Calu3 (cell line): Measurements from ENCODE around the gene UTS2R. TPM values are rescaled to one million over a fixed set of nuclear protein-coding genes. Genes with fewer than 3 reads are reported as not detected.

ENCODE experiments used
- BruUV-seq: library from RNA; stranded (reverse); fragments of 400-500 nt; replicated peaks from 2 replicates; lab custom pipeline; 2021; lab: Mats Ljungman, UMichigan
- CTCF ChIA-PET: fragments of 300-600 bp; sonication (Branson Sonifier 250); formaldehyde crosslinking; loops from one replicate; lab custom pipeline; 2022; ENCODE audit warnings: antibody characterized with exemption; lab: Charles Lee
- DNase-seq: peaks from one replicate; pipeline ENCODE4 v3.0.0; 2022
- H3K27ac Mint-ChIP-seq: one replicate; pipeline ENCODE4 v1.8.0; 2022; ENCODE audit warnings: mixed read lengths; ENCODE audit not compliant: unreplicated experiment
- H3K27me3 Mint-ChIP-seq: one replicate; pipeline ENCODE4 v1.8.0; 2022; ENCODE audit warnings: mixed read lengths; ENCODE audit not compliant: unreplicated experiment
- H3K36me3 Mint-ChIP-seq: one replicate; pipeline ENCODE4 v1.8.0; 2022; ENCODE audit warnings: mild to moderate bottlenecking, moderate library complexity, mixed read lengths; ENCODE audit not compliant: insufficient read depth, unreplicated experiment
- H3K4me1 Mint-ChIP-seq: one replicate; pipeline ENCODE4 v1.8.0; 2022; ENCODE audit warnings: mild to moderate bottlenecking, low read depth, mixed read lengths; ENCODE audit not compliant: unreplicated experiment
- H3K4me3 Mint-ChIP-seq: one replicate; pipeline ENCODE4 v1.8.0; 2022; ENCODE audit warnings: mild to moderate bottlenecking, low read depth, moderate library complexity, mixed read lengths; ENCODE audit not compliant: unreplicated experiment
- H3K9me3 Mint-ChIP-seq: one replicate; pipeline ENCODE4 v1.8.0; 2022; ENCODE audit warnings: low read depth, mixed read lengths; ENCODE audit not compliant: unreplicated experiment
- intact Hi-C: fragments of 100-400 bp; cut with micrococcal nuclease; formaldehyde crosslinking; loops from one replicate; pipeline ENCODE4 v1.10.0; 2022; ENCODE audit not compliant: unreplicated experiment
- total RNA-seq: library from RNA; stranded (reverse); gene quantifications from 2 replicates; pipeline ENCODE4 v1.2.3, GENCODE V29; 2022
- TF ChIP-seq, protein P1 (sequence below): fragments of 200-600 bp; IDR thresholded peaks from one replicate; pipeline ENCODE4 v1.8.0; 2022; ENCODE audit warnings: antibody characterized with exemption; ENCODE audit not compliant: unreplicated experiment

The UTS2R gene
- total RNA-seq, 1 experiment from 2014 or later = not detected

DNA sequence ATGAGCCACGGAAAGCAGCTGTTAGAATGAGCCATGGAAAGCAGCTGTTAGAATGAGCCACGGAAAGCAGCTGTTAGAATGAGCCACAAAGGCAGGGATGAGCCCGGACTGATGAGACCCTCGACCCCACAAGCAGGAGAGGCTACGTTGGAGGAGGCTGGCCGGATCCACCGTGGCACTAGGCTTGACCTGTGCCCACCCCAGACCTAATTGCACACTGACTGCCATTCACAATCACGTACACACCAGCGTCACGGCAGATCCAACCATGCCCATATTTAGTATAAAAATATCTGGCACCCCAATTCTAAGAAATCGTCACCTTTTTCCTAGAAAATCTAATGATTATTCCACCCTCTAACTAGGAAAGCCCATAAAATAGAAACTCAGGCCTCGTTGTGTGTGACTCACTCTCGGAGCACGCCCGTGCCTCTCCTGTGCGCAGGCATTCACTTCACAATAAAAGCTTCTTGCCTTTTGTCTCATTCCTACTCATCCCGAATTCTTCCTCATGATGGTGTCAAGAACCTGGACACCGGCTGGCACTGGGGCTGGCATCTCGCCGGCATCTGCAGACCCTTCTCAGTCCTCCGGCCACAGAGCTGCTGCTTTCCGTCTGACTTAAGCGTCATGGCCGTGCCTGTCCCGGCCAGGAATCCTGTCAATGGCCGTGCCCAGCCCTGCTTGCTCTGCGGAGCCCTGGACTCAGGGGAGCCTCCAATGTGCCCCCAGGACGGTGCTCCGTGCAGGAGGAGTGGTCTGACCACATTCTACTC lies 32.5 kb upstream of the UTS2R start:
- CTCF ChIA-PET = interaction anchor here (1.0 to 1.1 kb wide), 2 partner anchors 10 to 97 kb away, joined by 3 read pairs; no protein-coding TSS in a partner anchor
- TF ChIP-seq, protein P1, sequence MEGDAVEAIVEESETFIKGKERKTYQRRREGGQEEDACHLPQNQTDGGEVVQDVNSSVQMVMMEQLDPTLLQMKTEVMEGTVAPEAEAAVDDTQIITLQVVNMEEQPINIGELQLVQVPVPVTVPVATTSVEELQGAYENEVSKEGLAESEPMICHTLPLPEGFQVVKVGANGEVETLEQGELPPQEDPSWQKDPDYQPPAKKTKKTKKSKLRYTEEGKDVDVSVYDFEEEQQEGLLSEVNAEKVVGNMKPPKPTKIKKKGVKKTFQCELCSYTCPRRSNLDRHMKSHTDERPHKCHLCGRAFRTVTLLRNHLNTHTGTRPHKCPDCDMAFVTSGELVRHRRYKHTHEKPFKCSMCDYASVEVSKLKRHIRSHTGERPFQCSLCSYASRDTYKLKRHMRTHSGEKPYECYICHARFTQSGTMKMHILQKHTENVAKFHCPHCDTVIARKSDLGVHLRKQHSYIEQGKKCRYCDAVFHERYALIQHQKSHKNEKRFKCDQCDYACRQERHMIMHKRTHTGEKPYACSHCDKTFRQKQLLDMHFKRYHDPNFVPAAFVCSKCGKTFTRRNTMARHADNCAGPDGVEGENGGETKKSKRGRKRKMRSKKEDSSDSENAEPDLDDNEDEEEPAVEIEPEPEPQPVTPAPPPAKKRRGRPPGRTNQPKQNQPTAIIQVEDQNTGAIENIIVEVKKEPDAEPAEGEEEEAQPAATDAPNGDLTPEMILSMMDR = no peak
- peaks cover 10% of the 10 kb centered on the region for H3K36me3 Mint-ChIP-seq
- H3K4me1 Mint-ChIP-seq = peaks cover 34% of the 10 kb centered on the region
- peak overlapping the region; percentile 85 for H3K27ac Mint-ChIP-seq
- peak; percentile 62 for DNase-seq
- no peaks in the 10 kb centered on the region for H3K27me3 Mint-ChIP-seq
- no peaks in the 10 kb centered on the region for H3K9me3 Mint-ChIP-seq
- H3K4me3 Mint-ChIP-seq = peak overlapping the region; percentile 64
- TSS peak; percentile 69 for BruUV-seq
- intact Hi-C loops = loop anchor here (5.0 kb wide), 1 partner anchor 42 kb away; no protein-coding TSS in a partner anchor

DNA sequence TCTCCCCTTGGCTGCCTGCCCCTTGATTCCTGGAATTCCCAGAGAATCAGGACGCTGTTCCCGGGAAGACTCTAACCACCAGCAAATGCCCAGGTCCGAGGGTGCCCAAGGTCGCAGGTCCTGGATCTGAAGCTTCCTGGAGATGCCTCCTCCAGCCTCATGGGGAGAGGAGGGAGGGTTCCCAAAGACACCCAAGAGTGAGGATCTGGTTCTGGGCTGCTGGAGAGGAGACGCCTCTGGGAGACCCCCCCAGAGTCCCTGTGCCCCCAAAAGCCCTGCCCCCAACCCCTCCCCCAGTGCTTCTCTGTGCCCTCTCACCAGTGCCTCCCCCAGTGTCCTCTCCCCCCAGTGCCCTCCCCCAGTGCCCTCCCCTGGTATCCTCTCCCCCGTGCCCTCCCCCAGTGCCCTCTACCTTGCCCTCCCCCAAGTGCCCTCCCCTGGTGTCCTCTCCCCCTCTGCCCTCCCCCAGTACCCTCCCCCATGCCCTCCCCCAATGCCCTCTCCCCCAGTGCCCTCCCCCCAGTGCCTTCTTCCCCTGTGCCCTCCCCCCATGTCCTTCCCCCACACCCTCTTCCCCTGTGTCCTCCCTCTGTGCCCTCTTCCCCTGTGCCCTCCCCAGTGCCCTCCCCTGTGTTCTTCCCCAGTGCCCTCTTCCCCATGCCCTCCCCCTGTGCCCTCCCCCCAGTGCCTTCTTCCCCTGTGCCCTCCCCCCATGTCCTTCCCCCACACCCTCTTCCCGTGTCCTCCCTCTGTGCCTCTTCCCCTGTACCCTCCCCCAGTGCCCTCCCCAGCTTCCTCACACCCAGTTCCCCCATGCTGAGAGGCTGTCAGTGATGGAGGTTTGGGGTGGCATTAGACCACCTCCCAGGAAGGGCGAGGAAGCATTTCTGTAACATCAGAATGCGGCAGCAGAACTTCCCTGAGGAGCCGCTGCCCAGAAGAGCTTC lies 31.7 kb upstream of the UTS2R start:
- H3K4me1 Mint-ChIP-seq = peaks cover 31% of the 10 kb centered on the region
- CTCF ChIA-PET = interaction anchor here (0.7 to 1.1 kb wide), 3 partner anchors 10 to 98 kb away, joined by 3 to 4 read pairs (median 3); no protein-coding TSS in a partner anchor
- no peak for DNase-seq
- no TSS peak for BruUV-seq
- intact Hi-C loops = loop anchor here (5.0 kb wide), 1 partner anchor 43 kb away; no protein-coding TSS in a partner anchor
- H3K27me3 Mint-ChIP-seq = no peaks in the 10 kb centered on the region
- H3K36me3 Mint-ChIP-seq = peaks cover 8% of the 10 kb centered on the region
- peak overlapping the region; percentile 85 for H3K27ac Mint-ChIP-seq
- H3K4me3 Mint-ChIP-seq = peak overlapping the region; percentile 64
- TF ChIP-seq, protein P1 = no peak
- H3K9me3 Mint-ChIP-seq = no peaks in the 10 kb centered on the region

DNA sequence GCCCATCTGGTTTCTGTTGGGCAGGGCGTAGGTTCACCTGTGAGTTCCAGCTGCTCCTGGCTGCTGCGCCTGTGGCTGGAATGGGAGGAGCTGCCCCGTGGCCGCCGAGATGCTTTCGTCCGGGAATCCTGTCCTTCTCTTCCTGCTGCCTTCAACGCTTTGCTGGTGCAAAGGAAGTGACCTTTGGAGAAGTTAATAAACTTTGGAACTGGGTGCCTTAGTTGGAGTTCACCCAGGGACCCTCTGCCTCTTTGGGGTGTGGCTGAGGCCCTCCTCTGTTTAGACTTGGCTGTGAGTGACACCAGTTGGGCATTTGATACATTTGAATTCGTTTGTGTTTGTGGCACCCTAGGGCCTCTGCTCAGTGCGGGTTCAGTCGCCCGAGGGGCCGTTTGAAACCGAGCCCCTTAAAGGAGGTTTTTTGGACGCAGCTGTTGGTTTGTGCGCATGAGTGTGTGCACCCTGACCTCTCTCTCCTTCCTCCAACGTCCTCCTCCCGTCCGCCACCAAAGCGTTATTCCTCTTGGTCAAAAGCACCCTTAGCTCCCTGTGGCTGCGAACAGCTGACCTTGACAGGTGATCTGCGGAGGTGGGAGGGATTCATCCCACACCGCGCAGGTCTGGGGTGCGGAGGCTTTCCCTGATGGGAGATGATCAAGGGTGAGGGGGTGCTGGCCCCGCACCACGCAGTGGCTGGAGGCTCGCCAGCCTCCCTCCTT lies 29.0 kb upstream of the UTS2R start:
- DNase-seq = no peak
- TF ChIP-seq, protein P1 = no peak
- Mint-ChIP-seq H3K27me3 (no peaks in the 10 kb centered on the region), H3K4me1 (peaks cover 27% of the 10 kb centered on the region), H3K4me3 (no peak overlapping the region), H3K36me3 (peaks cover 12% of the 10 kb centered on the region), H3K27ac (no peak overlapping the region), H3K9me3 (no peaks in the 10 kb centered on the region)
- BruUV-seq = no TSS peak
- intact Hi-C loops = no loop called here
- CTCF ChIA-PET = no interaction called here

DNA sequence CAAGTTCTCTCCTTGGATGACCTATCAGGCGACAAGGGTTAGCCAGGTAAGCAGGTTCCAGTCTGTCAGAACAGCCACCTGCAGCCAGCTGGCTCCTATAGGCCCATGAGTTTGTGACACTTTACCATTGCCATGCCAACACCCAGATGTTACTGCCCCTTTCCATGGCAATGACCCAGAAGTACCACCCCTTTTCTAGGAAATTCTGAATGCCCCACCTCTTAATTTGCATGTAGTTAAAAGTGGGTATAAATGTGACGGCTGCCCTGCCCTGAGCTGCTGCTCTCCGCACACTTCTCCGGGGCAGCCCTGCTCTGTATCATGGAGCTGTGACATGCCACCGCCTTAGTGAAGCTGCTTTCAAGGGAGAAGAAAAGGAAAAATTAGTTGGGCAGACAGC lies 28.0 kb upstream of the UTS2R start:
- H3K4me1 Mint-ChIP-seq = peaks cover 21% of the 10 kb centered on the region
- no peak overlapping the region for H3K27ac Mint-ChIP-seq
- DNase-seq = no peak
- CTCF ChIA-PET = no interaction called here
- BruUV-seq = no TSS peak
- no peak overlapping the region for H3K4me3 Mint-ChIP-seq
- H3K27me3 Mint-ChIP-seq = peaks cover 6% of the 10 kb centered on the region
- H3K36me3 Mint-ChIP-seq = peaks cover 12% of the 10 kb centered on the region
- intact Hi-C loops = no loop called here
- H3K9me3 Mint-ChIP-seq = no peaks in the 10 kb centered on the region
- TF ChIP-seq, protein P1 = no peak
